RWPE2 (cell line): ENCODE results near the gene BOC.

ENCODE experiments used
- ATAC-seq: fragments of 200-7000 bp; cut with Tn5 transposase; 3 replicates; pipeline ENCODE4 v1.9.1; 2021; ENCODE audit warnings: low read depth
- DNase-seq: peaks from one replicate; pipeline ENCODE4 v3.0.0-alpha.2; 2020; ENCODE audit warnings: low spot score
- H3K27ac ChIP-seq: fragments of 450-650 bp; 2 replicates; pipeline ENCODE4 v1.5.1; 2017; ENCODE audit warnings: mild to moderate bottlenecking; ENCODE audit not compliant: poor library complexity, severe bottlenecking
- H3K27me3 ChIP-seq: fragments of 250-450 bp; sonication (Bioruptor Pico); 2 replicates; pipeline ENCODE4 v1.5.1; 2021; ENCODE audit warnings: mild to moderate bottlenecking, moderate library complexity; ENCODE audit not compliant: insufficient read depth, poor library complexity, severe bottlenecking
- H3K36me3 ChIP-seq: fragments of 250-450 bp; sonication (Bioruptor Pico); 2 replicates; pipeline ENCODE4 v1.5.1; 2020; ENCODE audit warnings: low read depth, mild to moderate bottlenecking, moderate library complexity
- H3K4me1 ChIP-seq: fragments of 250-450 bp; sonication (Bioruptor Pico); 2 replicates; pipeline ENCODE4 v1.5.1; 2021; ENCODE audit warnings: mild to moderate bottlenecking, moderate library complexity; ENCODE audit not compliant: insufficient read depth, poor library complexity, severe bottlenecking
- H3K4me3 ChIP-seq: fragments of 250-450 bp; sonication (Bioruptor Pico); 2 replicates; pipeline ENCODE4 v1.5.1; 2021; ENCODE audit warnings: mild to moderate bottlenecking, moderate library complexity; ENCODE audit not compliant: severe bottlenecking
- H3K9me3 ChIP-seq: fragments of 250-450 bp; sonication (Bioruptor Pico); 2 replicates; pipeline ENCODE4 v1.5.1; 2021; ENCODE audit warnings: mild to moderate bottlenecking, moderate library complexity; ENCODE audit not compliant: severe bottlenecking
- CTCF ChIP-seq: fragments of 450-650 bp; IDR thresholded peaks from one replicate; pipeline ENCODE4 v1.5.1; 2017; ENCODE audit warnings: mild to moderate bottlenecking, moderate library complexity; ENCODE audit not compliant: poor library complexity, severe bottlenecking

The BOC gene

GRCh38 chr3:113297841-113298240 lies 86.5 kb downstream of the BOC start:
- H3K36me3 ChIP-seq: no peaks in the 10 kb centered on the region
- no peak overlapping the region for H3K4me3 ChIP-seq
- H3K4me1 ChIP-seq: no peaks in the 10 kb centered on the region
- DNase-seq (no peak), ATAC-seq (no peak)
- H3K9me3 ChIP-seq: no peaks in the 10 kb centered on the region
- H3K27ac ChIP-seq: no peak overlapping the region
- no peaks in the 10 kb centered on the region for H3K27me3 ChIP-seq
- TF ChIP-seq CTCF: no peak

GRCh38 chr3:113300596-113300995 lies 89.2 kb downstream of the BOC start:
- Histone ChIP-seq H3K27ac (no peak overlapping the region), H3K36me3 (no peaks in the 10 kb centered on the region), H3K27me3 (no peaks in the 10 kb centered on the region), H3K9me3 (no peaks in the 10 kb centered on the region), H3K4me1 (no peaks in the 10 kb centered on the region), H3K4me3 (no peak overlapping the region)
- TF ChIP-seq CTCF: no peak
- ATAC-seq: no peak
- DNase-seq: no peak

GRCh38 chr3:113304102-113304501 lies 92.7 kb downstream of the BOC start:
- Histone ChIP-seq H3K4me1 (no peaks in the 10 kb centered on the region), H3K4me3 (no peak overlapping the region), H3K27ac (no peak overlapping the region), H3K9me3 (no peaks in the 10 kb centered on the region), H3K27me3 (no peaks in the 10 kb centered on the region), H3K36me3 (no peaks in the 10 kb centered on the region)
- no peak for DNase-seq
- ATAC-seq: no peak
- TF ChIP-seq CTCF: no peak

DNA sequence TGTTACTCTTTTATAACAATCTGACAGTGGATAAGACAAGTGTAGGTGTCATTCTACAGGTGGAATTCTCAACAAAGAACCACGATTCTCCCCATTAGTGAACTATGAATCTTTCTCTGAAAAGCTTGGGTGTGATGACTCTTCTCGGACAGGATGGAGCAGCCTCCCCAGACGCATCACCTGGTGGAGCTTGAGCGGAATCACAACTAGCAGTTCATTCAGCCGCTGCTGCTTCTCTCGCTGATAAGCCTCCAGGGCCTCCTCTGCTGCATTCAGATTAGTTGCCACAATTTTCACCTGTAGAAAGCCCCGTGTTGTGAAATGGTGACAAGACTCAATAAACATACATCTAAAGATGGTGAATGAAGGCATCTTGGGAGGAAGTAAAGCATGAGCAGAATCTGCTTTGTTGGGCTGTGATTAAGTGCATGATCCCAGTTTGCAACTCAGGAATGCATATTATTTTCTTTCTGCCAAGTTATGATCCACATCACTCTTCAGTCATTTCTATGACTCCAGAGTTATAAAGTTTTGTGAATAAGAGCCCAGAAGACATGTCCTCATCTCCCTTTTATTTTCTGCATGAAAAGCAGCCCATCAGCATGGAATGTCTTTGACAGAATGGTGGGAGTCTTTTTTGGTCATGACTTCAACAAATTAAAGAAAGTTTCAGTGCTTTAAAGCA lies 93.6 kb downstream of the BOC start:
- Histone ChIP-seq H3K9me3 (no peaks in the 10 kb centered on the region), H3K27me3 (no peaks in the 10 kb centered on the region), H3K4me1 (no peaks in the 10 kb centered on the region), H3K36me3 (no peaks in the 10 kb centered on the region), H3K27ac (no peak overlapping the region), H3K4me3 (no peak overlapping the region)
- TF ChIP-seq CTCF: no peak
- no peak for ATAC-seq
- DNase-seq: no peak

DNA sequence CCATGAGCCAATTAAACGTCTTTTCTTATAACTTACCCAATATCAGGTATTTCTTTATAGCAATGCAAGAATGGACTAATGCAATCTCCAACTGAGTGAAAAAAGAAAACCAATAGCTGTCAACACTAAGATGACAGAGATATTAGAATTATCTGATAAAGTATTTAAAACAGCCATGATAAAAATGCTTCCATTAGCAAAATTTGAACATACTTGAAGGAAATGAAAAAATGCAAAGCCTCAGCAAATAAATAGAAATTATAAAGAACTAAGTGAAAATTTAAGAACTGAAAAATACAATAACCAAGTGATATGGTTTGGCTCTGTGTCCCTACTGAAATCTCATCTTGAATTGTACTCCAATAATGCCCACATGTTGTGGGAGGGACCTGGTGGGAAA lies 99.6 kb downstream of the BOC start:
- Histone ChIP-seq H3K4me1 (no peaks in the 10 kb centered on the region), H3K27me3 (no peaks in the 10 kb centered on the region), H3K9me3 (peaks cover 10% of the 10 kb centered on the region), H3K4me3 (no peak overlapping the region), H3K27ac (no peak overlapping the region), H3K36me3 (no peaks in the 10 kb centered on the region)
- DNase-seq: no peak
- no peak for TF ChIP-seq CTCF
- no peak for ATAC-seq
